Mucosa of descending colon (tissue), 3 donors: ENCODE data around the gene ABHD1. TPM values are rescaled to one million over a fixed set of nuclear protein-coding genes. Genes with fewer than 3 reads are reported as not detected.

Experiments
- ATAC-seq: fragments of 200-7000 bp; cut with Tn5 transposase; one replicate; pipeline ENCODE4 v1.9.1; 2020; ENCODE audit warnings: mild to moderate bottlenecking, moderate library complexity
- DNase-seq, 3 donors: peaks; one replicate each; pipeline ENCODE4 v3.0.0-alpha.2; 2020
- H3K36me3 ChIP-seq: fragments of 200-600 bp; one replicate; pipeline ENCODE4 v1.8.0; 2021; ENCODE audit warnings: low read depth, mild to moderate bottlenecking
- H3K4me1 ChIP-seq: fragments of 200-600 bp; one replicate; pipeline ENCODE4 v1.8.0; 2021; ENCODE audit warnings: low read depth, mild to moderate bottlenecking
- H3K4me3 ChIP-seq: fragments of 200-600 bp; one replicate; pipeline ENCODE4 v1.8.0; 2021; ENCODE audit warnings: mild to moderate bottlenecking
- H3K9me3 ChIP-seq: fragments of 200-600 bp; one replicate; pipeline ENCODE4 v1.8.0; 2021; ENCODE audit warnings: mild to moderate bottlenecking
- intact Hi-C, 2 donors: fragments of 100-400 bp; cut with DNase I in 1 of 2; cut with micrococcal nuclease in 1 of 2; formaldehyde crosslinking; loops; one replicate each; pipeline versions ENCODE4 v1.11.0 to v1.11.1; 2022; cut with DNase I, micrococcal nuclease
- total RNA-seq, 3 donors: library from RNA; stranded (reverse); fragmentation: NEBNext Ultra II Directional in 2 of 3; extraction: Animal tissue kit (Norgen Biotek cat#: 25700) in 2 of 3; gene quantifications; one replicate each; pipeline versions ENCODE4 v1.2.1 to v1.2.4, GENCODE V29; 2021 to 2023
- TF ChIP-seq, protein P1 (sequence below): fragments of 200-600 bp; IDR thresholded peaks from one replicate; pipeline ENCODE4 v1.8.0; 2022; ENCODE audit warnings: antibody characterized with exemption, mild to moderate bottlenecking
- donor health status: DM: no; HTN: no; CAD: no; lungs with moderate emphysema.
- donor health status: DM: no; HTN: no; CAD: no.
- donor health status: DM: no; HTN: yes; CAD: no.

The ABHD1 gene
- total RNA-seq, 3 donors from 2014 or later = 0.19 to 0.22 TPM; not detected in 1

DNA sequence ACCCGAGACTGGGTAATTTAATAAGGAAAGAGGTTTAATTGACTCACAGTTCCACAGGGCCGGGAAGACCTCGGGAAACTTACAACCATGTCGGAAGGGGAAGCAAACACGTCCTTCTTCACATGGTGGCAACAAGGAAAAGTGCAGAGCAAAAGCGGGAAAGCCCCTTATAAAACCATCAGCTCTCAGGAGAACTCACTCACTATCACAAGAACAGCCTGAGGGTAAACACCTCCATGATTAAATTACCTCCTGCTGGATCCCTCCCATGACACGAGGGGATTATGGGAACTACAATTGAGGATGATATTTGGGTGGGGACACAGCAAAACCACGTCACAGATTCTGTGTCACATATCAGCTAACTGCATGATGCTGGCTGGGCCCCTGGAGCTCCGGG is 36.6 kb downstream of the ABHD1 start:
- DNase-seq = no peak
- no peaks in the 10 kb centered on the region for H3K36me3 ChIP-seq
- intact Hi-C loops = no loop called here
- TF ChIP-seq, protein P1, sequence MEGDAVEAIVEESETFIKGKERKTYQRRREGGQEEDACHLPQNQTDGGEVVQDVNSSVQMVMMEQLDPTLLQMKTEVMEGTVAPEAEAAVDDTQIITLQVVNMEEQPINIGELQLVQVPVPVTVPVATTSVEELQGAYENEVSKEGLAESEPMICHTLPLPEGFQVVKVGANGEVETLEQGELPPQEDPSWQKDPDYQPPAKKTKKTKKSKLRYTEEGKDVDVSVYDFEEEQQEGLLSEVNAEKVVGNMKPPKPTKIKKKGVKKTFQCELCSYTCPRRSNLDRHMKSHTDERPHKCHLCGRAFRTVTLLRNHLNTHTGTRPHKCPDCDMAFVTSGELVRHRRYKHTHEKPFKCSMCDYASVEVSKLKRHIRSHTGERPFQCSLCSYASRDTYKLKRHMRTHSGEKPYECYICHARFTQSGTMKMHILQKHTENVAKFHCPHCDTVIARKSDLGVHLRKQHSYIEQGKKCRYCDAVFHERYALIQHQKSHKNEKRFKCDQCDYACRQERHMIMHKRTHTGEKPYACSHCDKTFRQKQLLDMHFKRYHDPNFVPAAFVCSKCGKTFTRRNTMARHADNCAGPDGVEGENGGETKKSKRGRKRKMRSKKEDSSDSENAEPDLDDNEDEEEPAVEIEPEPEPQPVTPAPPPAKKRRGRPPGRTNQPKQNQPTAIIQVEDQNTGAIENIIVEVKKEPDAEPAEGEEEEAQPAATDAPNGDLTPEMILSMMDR = no peak
- no peaks in the 10 kb centered on the region for H3K4me1 ChIP-seq
- ATAC-seq = no peak
- H3K4me3 ChIP-seq = no peak overlapping the region
- no peaks in the 10 kb centered on the region for H3K9me3 ChIP-seq

DNA sequence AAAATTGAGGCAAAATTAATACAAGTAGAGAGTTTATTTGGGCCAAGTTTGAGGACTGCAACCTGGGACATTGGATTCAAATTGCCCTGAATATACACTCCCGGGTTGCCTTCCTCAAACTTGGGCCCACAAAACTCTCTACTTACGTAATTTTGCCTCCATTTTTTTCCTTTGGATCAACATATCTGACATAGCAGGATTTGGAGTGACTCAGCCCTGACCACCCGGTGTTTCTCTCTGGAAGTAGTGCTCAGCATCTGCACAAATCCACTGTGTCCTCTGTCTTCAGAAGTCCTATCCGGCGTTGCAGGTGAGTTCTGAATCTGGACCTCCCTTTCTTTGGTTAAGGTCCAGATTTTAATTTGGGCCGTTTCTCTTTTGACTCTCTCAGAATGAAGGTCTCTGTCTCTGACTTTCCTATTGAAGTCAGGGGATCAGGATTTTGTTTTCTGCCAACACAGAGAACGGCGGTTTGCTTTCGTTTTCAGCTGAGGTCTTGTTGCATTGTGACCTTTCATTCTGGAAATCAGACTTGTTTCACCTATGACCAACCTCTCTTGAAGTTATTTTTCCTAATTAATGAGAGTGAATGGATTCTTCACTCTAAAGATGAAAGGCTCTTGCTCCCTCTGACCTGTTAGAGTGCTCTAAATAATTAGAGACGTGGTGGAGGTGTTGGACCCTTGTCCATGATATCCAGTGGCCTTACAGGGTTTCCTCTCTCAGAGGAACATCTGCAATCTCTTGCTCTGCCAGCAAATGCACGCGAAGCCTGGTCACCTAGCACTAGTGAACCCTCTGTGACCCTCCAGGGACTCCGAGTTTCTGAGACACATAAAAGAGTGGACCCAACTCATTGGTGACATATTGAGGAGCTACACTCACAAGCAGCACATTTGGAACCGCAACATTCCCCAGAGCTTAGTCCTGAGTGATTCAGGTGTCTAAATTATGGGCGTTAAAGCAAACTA is 38.8 kb downstream of the ABHD1 start:
- no peak overlapping the region for H3K4me3 ChIP-seq
- H3K36me3 ChIP-seq = no peaks in the 10 kb centered on the region
- TF ChIP-seq, protein P1 = no peak
- H3K9me3 ChIP-seq = no peaks in the 10 kb centered on the region
- intact Hi-C loops = no loop called here
- no peaks in the 10 kb centered on the region for H3K4me1 ChIP-seq
- DNase-seq = no peak
- ATAC-seq = no peak

DNA sequence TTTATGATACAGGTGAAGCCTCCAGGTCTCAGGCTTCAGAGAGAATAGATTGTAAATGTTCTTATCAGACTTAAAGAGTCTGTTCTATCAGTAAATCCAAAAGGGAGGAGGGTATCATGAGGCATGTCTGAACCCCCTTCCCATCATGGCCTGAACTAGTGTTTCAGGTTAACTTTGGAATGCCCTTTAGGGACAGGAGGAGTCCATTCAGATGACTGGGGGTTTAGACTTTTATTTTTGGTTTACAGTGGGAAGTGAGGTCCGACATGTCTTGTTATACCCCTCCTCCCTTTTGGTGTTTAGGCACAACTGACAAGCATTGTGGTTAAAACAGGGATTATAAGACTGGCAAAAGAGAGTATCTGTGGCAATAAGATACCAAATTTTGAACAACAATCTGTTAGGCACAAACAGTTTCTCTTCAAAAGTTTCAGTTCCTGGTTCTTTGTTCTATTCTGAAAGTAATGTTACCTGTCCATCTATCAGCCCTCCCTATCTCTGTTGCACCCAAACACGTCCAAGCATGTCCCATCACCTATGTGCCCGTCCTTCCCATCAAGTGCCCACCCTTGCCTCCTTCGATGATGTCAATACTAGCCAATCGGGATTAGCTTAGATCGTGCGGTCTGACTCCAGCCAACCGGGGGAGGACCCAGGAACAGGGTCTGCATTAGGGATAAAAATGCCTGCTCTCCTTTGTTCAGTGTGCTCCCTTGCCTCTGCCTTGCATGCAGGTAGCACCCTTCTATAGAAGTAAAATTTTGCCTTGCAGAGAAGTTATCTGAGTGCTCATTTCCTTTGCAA is 41.5 kb downstream of the ABHD1 start:
- H3K4me3 ChIP-seq = no peak overlapping the region
- TF ChIP-seq, protein P1 = no peak
- ATAC-seq (no peak), DNase-seq (no peak)
- H3K9me3 ChIP-seq = no peaks in the 10 kb centered on the region
- intact Hi-C loops = no loop called here
- no peaks in the 10 kb centered on the region for H3K36me3 ChIP-seq
- H3K4me1 ChIP-seq = peaks cover 3% of the 10 kb centered on the region

DNA sequence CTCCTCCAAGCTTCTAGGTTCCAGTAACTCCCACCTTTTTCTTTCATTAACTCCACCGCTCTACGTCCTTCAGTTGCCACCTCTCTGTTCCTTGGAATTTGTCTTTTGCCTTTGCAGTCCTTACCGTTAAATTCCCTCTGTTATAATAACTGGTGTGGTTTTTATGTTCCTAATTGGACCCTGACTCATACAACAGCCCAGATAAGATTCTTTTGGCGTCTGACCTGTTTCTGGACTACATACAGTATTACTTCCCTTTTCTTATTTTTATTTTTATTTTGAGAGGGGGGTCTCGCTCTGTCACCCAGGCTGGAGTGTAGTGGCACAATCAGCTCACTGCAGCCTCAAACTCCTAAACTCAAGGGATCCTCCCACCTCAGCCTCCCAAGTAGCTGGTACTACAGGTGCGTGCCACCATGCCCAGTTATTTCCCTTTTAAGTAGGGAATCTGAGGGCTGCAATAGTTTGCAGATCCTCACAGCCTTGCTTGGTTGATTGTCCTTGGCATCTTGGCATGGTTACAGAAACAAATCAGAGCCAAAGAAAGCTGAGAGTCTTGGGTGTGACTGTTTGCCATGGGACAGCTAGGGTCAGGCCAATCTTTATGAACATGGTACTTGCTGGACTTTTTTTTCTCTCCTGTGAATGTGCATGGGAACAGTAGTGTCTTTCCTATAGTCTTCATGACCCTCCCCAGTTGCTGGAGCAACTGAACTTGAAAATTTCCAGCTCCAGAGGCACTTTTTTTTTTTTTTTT is 47.1 kb downstream of the ABHD1 start:
- Histone ChIP-seq H3K4me3 (no peak overlapping the region), H3K36me3 (no peaks in the 10 kb centered on the region), H3K9me3 (no peaks in the 10 kb centered on the region), H3K4me1 (peaks cover 7% of the 10 kb centered on the region)
- ATAC-seq = peak; percentile 58
- DNase-seq = peak in 1 of 3 donors; percentile 31
- intact Hi-C loops = no loop called here
- TF ChIP-seq, protein P1 = no peak

DNA sequence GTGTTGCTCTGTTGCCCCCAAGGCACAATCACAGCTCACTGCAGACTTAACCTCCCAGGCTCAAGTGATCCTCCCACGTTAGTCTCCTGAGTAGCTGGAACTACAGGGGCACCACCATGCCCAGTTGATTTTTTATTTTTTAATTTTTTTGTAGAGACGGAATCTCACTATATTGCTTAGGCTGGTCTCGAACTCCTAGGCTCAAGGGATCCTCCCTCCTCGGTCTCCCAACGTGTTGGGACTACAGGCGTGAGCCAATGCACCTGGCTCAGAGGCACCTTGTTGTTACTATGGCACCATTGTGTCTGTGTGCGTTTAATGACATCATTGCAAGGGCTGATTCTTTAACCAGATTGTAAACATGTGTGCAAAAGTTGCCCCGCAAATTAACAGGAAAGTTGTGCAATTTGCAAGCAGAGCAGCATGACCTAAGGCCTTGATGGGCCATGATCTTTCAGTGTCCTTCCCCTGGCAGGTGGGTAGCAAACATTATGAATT is 47.8 kb downstream of the ABHD1 start:
- peaks cover 7% of the 10 kb centered on the region for H3K4me1 ChIP-seq
- ATAC-seq (peak; percentile 76), DNase-seq (no peak)
- TF ChIP-seq, protein P1 = no peak
- no peak overlapping the region for H3K4me3 ChIP-seq
- H3K9me3 ChIP-seq = no peaks in the 10 kb centered on the region
- H3K36me3 ChIP-seq = no peaks in the 10 kb centered on the region
- intact Hi-C loops = no loop called here
